T-helper 22 cell (primary cell): Measurements from ENCODE around the gene ACD.

ENCODE experiments used
- DNase-seq: peaks from one replicate; pipeline ENCODE4 v3.0.0-alpha.2; 2020; ENCODE audit warnings: low read depth

Gene ACD

DNA sequence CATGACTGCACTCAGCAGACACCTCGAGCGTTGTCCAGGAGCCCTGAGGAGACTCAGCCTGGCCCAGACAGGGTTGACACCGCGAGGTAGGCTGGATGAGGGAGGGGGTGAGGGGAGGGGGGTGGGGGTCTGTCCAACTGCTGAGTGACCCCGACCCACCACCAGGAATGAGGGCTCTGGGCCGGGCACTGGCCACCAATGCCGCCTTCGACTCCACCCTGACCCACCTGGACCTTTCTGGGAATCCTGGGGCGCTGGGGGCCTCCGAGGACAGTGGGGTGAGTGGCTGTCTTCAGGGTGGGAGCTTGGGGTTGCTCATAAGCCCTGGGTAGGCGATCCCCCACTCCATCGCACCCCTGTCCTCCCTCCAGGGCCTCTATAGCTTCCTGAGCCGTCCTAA is 12.4 kb downstream of the ACD start:
- DNase-seq = no peak

DNA sequence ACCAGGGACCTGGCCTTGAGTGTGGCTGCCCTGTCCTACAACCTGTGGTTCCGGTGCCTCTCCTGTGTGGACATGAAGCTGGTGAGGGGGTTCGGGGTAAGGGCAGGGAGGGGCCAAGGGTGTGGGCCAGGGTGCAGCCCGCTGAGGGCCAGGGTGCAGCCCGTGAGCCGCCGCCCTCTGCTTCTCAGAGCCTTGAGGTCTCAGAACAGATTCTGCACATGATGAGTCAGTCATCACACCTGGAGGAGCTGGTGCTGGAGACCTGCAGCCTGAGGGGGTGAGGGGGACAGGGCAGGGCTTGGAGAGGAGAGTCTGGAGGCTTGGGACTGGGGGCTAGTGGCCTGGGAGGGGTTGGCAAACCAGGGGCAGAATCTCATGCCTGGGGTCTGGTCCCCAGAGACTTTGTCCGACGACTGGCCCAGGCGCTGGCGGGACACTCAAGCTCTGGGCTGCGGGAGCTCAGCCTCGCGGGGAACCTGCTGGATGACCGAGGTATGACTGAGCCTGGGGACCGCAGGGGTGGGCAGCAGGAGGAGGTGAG is 12.9 kb downstream of the ACD start:
- no peak for DNase-seq

DNA sequence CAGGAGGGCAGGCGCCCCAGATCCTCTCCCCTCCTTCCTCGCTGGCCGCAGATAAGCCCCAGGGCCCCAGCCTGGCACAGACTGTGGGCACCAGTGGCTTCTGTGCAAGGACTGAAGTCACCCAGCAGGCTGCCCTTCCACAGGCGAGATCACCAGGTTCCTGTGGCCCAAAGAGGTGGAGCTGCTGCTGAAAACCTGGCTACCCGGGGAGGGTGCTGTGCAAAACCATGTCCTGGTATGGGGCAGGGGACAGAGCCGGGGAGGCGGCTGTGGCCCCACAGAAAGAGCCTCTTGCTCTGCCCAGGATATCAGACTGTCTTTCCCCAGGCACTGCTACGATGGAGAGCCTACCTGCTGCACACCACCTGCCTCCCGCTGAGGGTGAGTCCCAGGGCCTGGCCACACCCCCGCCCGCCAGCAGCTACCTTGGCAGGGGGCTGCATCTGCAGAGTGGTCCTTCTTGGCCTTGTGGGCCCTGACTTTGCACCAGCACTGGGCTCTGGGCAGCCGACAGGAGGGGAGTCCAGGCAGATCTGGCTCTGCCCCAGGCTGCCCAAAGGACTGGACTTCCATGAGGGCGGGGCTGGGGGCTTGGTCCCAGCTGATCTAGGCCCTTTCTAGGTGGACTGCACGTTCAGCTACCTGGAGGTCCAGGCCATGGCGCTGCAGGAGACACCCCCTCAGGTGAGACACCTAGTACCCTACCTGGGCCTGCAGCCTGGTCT is 14.5 kb downstream of the ACD start:
- no peak for DNase-seq

DNA sequence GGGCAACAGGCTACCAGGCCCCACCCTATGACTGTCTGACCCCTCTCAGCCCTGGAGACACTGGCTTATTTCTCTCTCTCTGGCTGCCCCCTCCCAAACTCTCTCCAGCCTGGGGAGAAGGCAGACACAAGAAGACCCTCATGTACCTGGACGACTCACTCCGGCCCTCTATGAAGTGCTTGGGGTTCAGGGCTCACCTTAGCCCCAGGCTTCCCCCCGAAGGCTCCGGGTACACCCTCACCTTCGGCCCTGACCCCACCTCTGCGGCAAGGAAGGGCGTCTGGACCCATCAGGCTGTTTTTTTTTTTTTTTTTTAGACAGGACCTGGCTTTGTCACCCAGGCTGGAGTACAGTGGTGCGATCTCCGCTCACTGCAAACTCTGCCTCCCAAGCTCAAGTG is 16.0 kb downstream of the ACD start:
- no peak for DNase-seq

GRCh38 chr16:67641779-67642708 is 18.0 kb downstream of the ACD start:
- no peak for DNase-seq

- no peak for DNase-seq
Observed at GRCh38 chr16:67637625-67638024, 22.4 kb downstream of the ACD start.

GRCh38 chr16:67636713-67637112 is 23.3 kb downstream of the ACD start:
- no peak for DNase-seq

DNA sequence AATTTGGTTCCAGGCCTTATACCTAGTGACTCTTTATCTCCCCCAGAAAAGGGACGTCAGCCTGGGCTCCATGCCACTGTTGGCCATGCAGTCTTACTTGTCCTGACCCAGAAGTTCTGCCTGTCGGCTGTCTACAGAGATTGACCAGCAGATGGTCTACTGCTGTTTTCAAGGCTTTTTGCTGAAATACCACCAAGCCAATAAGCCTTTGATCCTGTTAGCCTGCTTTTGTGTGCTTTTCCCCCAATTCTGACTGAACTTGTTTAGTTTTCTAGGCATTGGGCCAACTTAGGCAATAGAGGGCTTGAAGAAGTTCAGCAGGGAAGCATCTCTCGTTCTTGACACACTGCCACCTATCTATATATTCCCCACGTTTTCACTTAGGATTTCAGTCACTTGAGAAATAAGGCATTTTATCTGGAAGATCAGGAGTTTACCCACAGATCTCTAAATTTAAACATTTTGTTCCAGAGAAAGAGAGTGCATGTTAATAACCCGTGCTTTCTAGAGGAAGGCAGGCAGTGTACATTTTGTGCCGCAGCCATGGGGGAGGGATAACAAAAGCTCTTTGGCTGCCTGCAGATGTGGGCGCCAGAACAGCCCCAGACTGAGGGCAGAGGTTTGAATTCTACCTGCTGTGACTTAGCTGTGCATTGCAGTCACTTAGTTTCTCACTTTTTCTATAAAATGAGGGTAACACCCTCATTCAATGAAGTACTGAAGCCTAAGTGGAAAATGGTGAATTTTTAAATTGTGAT is 27.5 kb downstream of the ACD start:
- DNase-seq = no peak

DNA sequence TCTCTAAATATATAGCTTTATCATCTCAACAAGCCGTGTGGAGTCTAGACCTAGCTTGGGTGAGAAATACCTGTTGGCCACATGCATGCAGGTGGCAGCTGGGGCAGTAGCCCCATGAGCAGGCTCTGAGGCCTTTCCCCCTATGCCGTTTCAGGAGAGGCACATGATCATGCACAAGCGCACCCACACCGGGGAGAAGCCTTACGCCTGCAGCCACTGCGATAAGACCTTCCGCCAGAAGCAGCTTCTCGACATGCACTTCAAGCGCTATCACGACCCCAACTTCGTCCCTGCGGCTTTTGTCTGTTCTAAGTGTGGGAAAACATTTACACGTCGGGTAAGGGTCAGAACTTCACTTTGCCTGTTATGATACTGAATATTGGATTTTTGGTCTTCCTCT is 31.8 kb downstream of the ACD start:
- DNase-seq = no peak

GRCh38 chr16:67613808-67614207 is 46.3 kb downstream of the ACD start:
- DNase-seq = no peak

- no peak for DNase-seq
Observed at GRCh38 chr16:67608364-67608763, 51.7 kb downstream of the ACD start.
